IMR-90 (cell line): ENCODE measurements around the gene WWC2.

ENCODE experiments used
- BHLHE40 ChIP-seq: fragments of 150-350 bp; IDR thresholded peaks from 2 replicates; pipeline ENCODE4 v1.6.1; 2016; ENCODE audit warnings: mild to moderate bottlenecking, low read depth, low read length
- CTCF ChIP-seq: conservative IDR thresholded peaks from 2 replicates; pipeline ENCODE4 v1.5.1; 2012; ENCODE audit warnings: mild to moderate bottlenecking, low read depth, low read length, improper control_type of control experiment
- ELK1 ChIP-seq: fragments of 150-350 bp; IDR thresholded peaks from 2 replicates; pipeline ENCODE4 v1.6.1; 2016; ENCODE audit warnings: low read depth, mild to moderate bottlenecking, low read length, moderate library complexity, borderline replicate concordance
- MAFK ChIP-seq: IDR thresholded peaks from 2 replicates; pipeline ENCODE4 v1.6.1; 2012; ENCODE audit warnings: low read depth, low read length, improper control_type of control experiment
- MXI1 ChIP-seq: IDR thresholded peaks from 2 replicates; pipeline ENCODE4 v1.6.1; 2012; ENCODE audit warnings: low read depth, mild to moderate bottlenecking, low read length, moderate library complexity, borderline replicate concordance
- POLR2A ChIP-seq: IDR thresholded peaks from 2 replicates; pipeline ENCODE4 v1.6.1; 2012; ENCODE audit warnings: mild to moderate bottlenecking, low read depth, low read length
- RAD21 ChIP-seq: IDR thresholded peaks from 2 replicates; pipeline ENCODE4 v1.6.1; 2012; ENCODE audit warnings: low read length, improper control_type of control experiment
- RCOR1 ChIP-seq: IDR thresholded peaks from 2 replicates; pipeline ENCODE4 v1.6.1; 2012; ENCODE audit warnings: mild to moderate bottlenecking, low read length, improper control_type of control experiment; ENCODE audit not compliant: insufficient replicate concordance
- RFX5 ChIP-seq: IDR thresholded peaks from 2 replicates; pipeline ENCODE4 v1.8.0; 2012; ENCODE audit warnings: low read depth, mild to moderate bottlenecking, low read length, moderate library complexity
- SMC3 ChIP-seq: fragments of 150-350 bp; IDR thresholded peaks from 2 replicates; pipeline ENCODE4 v1.6.1; 2016; ENCODE audit warnings: low read depth, mild to moderate bottlenecking, antibody characterized with exemption, low read length, moderate library complexity
- USF2 ChIP-seq: fragments of 150-350 bp; IDR thresholded peaks from 2 replicates; pipeline ENCODE4 v1.6.1; 2017; ENCODE audit warnings: mild to moderate bottlenecking, antibody characterized with exemption, low read length, low read depth

- TF ChIP-seq CTCF (no peak), MXI1 (no peak), RAD21 (no peak), POLR2A (no peak), MAFK (peak; percentile 68), RCOR1 (peak; percentile 32), ELK1 (no peak), USF2 (no peak), RFX5 (no peak), BHLHE40 (peak; percentile 47; the same call in 1 of the 2 replicates), SMC3 (no peak)
These were observed 84.0 kb downstream of the WWC2 start for GRCh38 chr4:183182873-183183725.
